Stimulated activated CD8-positive, alpha-beta memory T cell treated with anti-CD3 and anti-CD28 coated beads, Interleukin-4, amount 100 ng/mL, for 48 hours (primary cell): ENCODE results near the gene SNAP23.
"Not testable (repeated sequence)": the region's sequence is repeated elsewhere in the genome, so short reads cannot be mapped to it uniquely, and the experiment has no call there.

ENCODE experiments used
- DNase-seq: peaks from one replicate; pipeline ENCODE4 v3.0.0-alpha.2; 2020

Gene SNAP23

GRCh38 chr15:42498212-42499068 lies 3.0 kb downstream of the SNAP23 start:
- DNase-seq: no peak

- DNase-seq: no peak
Measured at GRCh38 chr15:42499858-42500609, 4.6 kb downstream of the SNAP23 start.

GRCh38 chr15:42502477-42502876 lies 7.0 kb downstream of the SNAP23 start:
- DNase-seq: no peak

GRCh38 chr15:42503825-42504224 lies 8.4 kb downstream of the SNAP23 start:
- DNase-seq: no peak

GRCh38 chr15:42504631-42505030 lies 9.2 kb downstream of the SNAP23 start:
- DNase-seq: no peak

- no peak for DNase-seq
Measured at GRCh38 chr15:42507514-42507913, 12.1 kb downstream of the SNAP23 start.

- no peak for DNase-seq
Measured at GRCh38 chr15:42508263-42508690, 12.8 kb downstream of the SNAP23 start.

GRCh38 chr15:42510258-42511006 lies 15.0 kb downstream of the SNAP23 start:
- DNase-seq: no peak

- DNase-seq: no peak
Measured at GRCh38 chr15:42511007-42511391, 15.6 kb downstream of the SNAP23 start.

- DNase-seq: no peak
Measured at GRCh38 chr15:42523331-42523730, 27.9 kb downstream of the SNAP23 start.

GRCh38 chr15:42528970-42529369 lies 33.5 kb downstream of the SNAP23 start:
- DNase-seq: no peak

GRCh38 chr15:42533246-42533645 lies 37.8 kb downstream of the SNAP23 start:
- no peak for DNase-seq

- DNase-seq: no peak
Measured at GRCh38 chr15:42544853-42545629, 49.6 kb downstream of the SNAP23 start.

GRCh38 chr15:42547918-42548248 lies 52.4 kb downstream of the SNAP23 start:
- DNase-seq: no peak

- peak; percentile 95 for DNase-seq
Measured at GRCh38 chr15:42548249-42549031, 53.0 kb downstream of the SNAP23 start, which contains the start of the genes HAUS2 and LRRC57. TSS of gene HAUS2 (plus strand) at chr15:42548838. CDS start at chr15:42548873, 35 bp downstream. TSS of gene LRRC57 (minus strand) at chr15:42548793. CDS start at chr15:42548434, 359 bp downstream.

GRCh38 chr15:42549032-42549491 lies 53.6 kb downstream of the SNAP23 start:
- no peak for DNase-seq

GRCh38 chr15:42549741-42550392 lies 54.4 kb downstream of the SNAP23 start:
- DNase-seq: no peak

GRCh38 chr15:42553554-42553953 lies 58.1 kb downstream of the SNAP23 start:
- DNase-seq: no peak

- not testable (repeated sequence) for DNase-seq
Measured at GRCh38 chr15:42556550-42557207, 61.2 kb downstream of the SNAP23 start.

- DNase-seq: no peak
Measured at GRCh38 chr15:42558739-42559138, 63.3 kb downstream of the SNAP23 start.
